B cell (primary cell): ENCODE measurements around the gene EXOSC2. TPM values are rescaled to one million over a fixed set of nuclear protein-coding genes. Genes with fewer than 3 reads are reported as not detected.

ENCODE experiments used
- ATAC-seq: fragments of 200-7000 bp; cut with Tn5 transposase; one replicate; pipeline ENCODE4 v1.10.0; 2021; ENCODE audit warnings: low read depth, mild to moderate bottlenecking, moderate number of reproducible peaks, moderate library complexity
- CTCF ChIA-PET: fragments of 350-600 bp; sonication (Branson Sonifier 250); formaldehyde crosslinking; loops from one replicate; lab custom pipeline; 2021; ENCODE audit warnings: antibody characterized with exemption, inconsistent platforms; lab: Charles Lee
- POLR2A ChIA-PET: fragments of 350-600 bp; sonication (Branson Sonifier 250); formaldehyde crosslinking; loops from one replicate; lab custom pipeline; 2021; ENCODE audit warnings: antibody characterized with exemption; lab: Charles Lee
- DNase-seq: peaks from one replicate; pipeline ENCODE4 v3.0.0; 2013
- H2AFZ ChIP-seq: 2 replicates; pipeline ENCODE4 v1.6.1; 2012; ENCODE audit warnings: mild to moderate bottlenecking, low read depth, low read length; ENCODE audit not compliant: insufficient read depth, poor library complexity, severe bottlenecking
- H3K27ac ChIP-seq, 2 donors: 1 replicate in 1 of 2; 2 replicates in 1 of 2; pipeline ENCODE4 v1.5.1; 2012 to 2013; ENCODE audit warnings: low read length in 2 of 2, mild to moderate bottlenecking in 2 of 2, moderate library complexity in 1 of 2
- H3K27me3 ChIP-seq, 4 experiments: fragments of 200-600 bp in 1 of 4; sonication (generic) in 1 of 4; replicated peaks in 1 of 4; 1 replicate in 2 of 4; 2 replicates in 2 of 4; pipeline versions ENCODE4 v1.6.1 to v1.7.0; 2013 to 2016; ENCODE audit warnings: low read length in 3 of 4, mild to moderate bottlenecking in 2 of 4, mixed read lengths in 1 of 4, moderate library complexity in 1 of 4; ENCODE audit not compliant: insufficient read depth in 4 of 4, control insufficient read depth in 3 of 4; ENCODE audit errors: control extremely low read depth in 1 of 4
- H3K36me3 ChIP-seq, 2 experiments: replicated peaks in 1 of 2; 1 replicate in 1 of 2; 2 replicates in 1 of 2; pipeline versions ENCODE4 v1.6.1 to v1.7.1; 2013; ENCODE audit warnings: low read length in 1 of 2; ENCODE audit not compliant: insufficient read depth in 2 of 2, control insufficient read depth in 1 of 2; ENCODE audit errors: control extremely low read depth in 1 of 2, extremely low read depth in 1 of 2
- H3K4me1 ChIP-seq, 2 donors: fragments of 200-600 bp in 1 of 2; sonication (generic) in 1 of 2; 1 replicate in 1 of 2; 2 replicates in 1 of 2; pipeline versions ENCODE4 v1.5.1 to v1.6.1; 2013 to 2017; ENCODE audit warnings: low read length in 2 of 2; ENCODE audit not compliant: control insufficient read depth in 2 of 2, insufficient read depth in 2 of 2
- H3K4me2 ChIP-seq: replicated peaks from 2 replicates; pipeline ENCODE3; 2012; ENCODE audit warnings: mild to moderate bottlenecking, low read depth, low read length; ENCODE audit not compliant: poor library complexity, severe bottlenecking
- H3K4me3 ChIP-seq, 5 experiments: fragments of 200-600 bp in 1 of 5; sonication (generic) in 1 of 5; 1 replicate in 3 of 5; 2 replicates in 2 of 5; pipeline versions ENCODE4 v1.5.1 to v1.7.0; 2011 to 2016; ENCODE audit warnings: low read length in 4 of 5, mild to moderate bottlenecking in 4 of 5, low read depth in 2 of 5, control low read depth in 1 of 5, moderate library complexity in 1 of 5; ENCODE audit not compliant: insufficient read depth in 1 of 5; ENCODE audit errors: control extremely low read depth in 1 of 5, extremely low read depth in 1 of 5
- H3K79me2 ChIP-seq: fragments of 200-600 bp; sonication (generic); one replicate; pipeline ENCODE4 v1.6.0; 2016; ENCODE audit warnings: low read length; ENCODE audit not compliant: control insufficient read depth, insufficient read depth
- H3K9ac ChIP-seq: fragments of 200-600 bp; sonication (generic); 2 replicates; pipeline ENCODE4 v1.6.1; 2017; ENCODE audit warnings: mild to moderate bottlenecking, low read length, moderate library complexity
- H3K9me3 ChIP-seq, 3 donors: one replicate each; pipeline versions ENCODE4 v1.6.1 to v1.7.1; 2013; ENCODE audit warnings: low read length in 2 of 3; ENCODE audit not compliant: control insufficient read depth in 2 of 3, insufficient read depth in 1 of 3; ENCODE audit errors: control extremely low read depth in 1 of 3
- H4K20me1 ChIP-seq: 2 replicates; pipeline ENCODE4 v1.6.0; 2012; ENCODE audit warnings: mild to moderate bottlenecking, low read length; ENCODE audit not compliant: insufficient read depth, control insufficient read depth, poor library complexity, severe bottlenecking
- H3K27ac Mint-ChIP-seq: one replicate; pipeline ENCODE4 v1.8.0; 2021; ENCODE audit warnings: mixed read lengths
- H3K27me3 Mint-ChIP-seq: one replicate; pipeline ENCODE4 v1.8.0; 2021; ENCODE audit warnings: mixed read lengths
- H3K4me1 Mint-ChIP-seq: one replicate; pipeline ENCODE4 v1.8.0; 2021; ENCODE audit warnings: mixed read lengths
- H3K4me3 Mint-ChIP-seq: one replicate; pipeline ENCODE4 v1.8.0; 2021; ENCODE audit warnings: mixed read lengths
- H3K9me3 Mint-ChIP-seq: one replicate; pipeline ENCODE4 v1.8.0; 2022; ENCODE audit warnings: mixed read lengths; ENCODE audit not compliant: insufficient read depth
- EZH2 ChIP-seq: IDR thresholded peaks from 2 replicates; pipeline ENCODE4 v1.6.1; 2012; ENCODE audit warnings: borderline replicate concordance, low read depth, mild to moderate bottlenecking, moderate library complexity, low read length; ENCODE audit not compliant: insufficient read depth, poor library complexity, severe bottlenecking
- WGBS: methylation state at CpG from one replicate; pipeline ENCODE4 v1.1.5; 2013; ENCODE audit warnings: missing lambda C conversion rate; ENCODE audit not compliant: insufficient coverage; 5-methylcytosine and 5-hydroxymethylcytosine counted together
- intact Hi-C: fragments of 100-400 bp; cut with micrococcal nuclease; formaldehyde crosslinking; loops from one replicate; pipeline ENCODE4 v1.10.0; 2022
- polyA plus RNA-seq: library from polyadenylated mRNA; depleted of rRNA; stranded (reverse); fragments of >200 nt; gene quantifications from 2 replicates; pipeline ENCODE4 v1.2.3, GENCODE V29; 2012
- total RNA-seq, 2 donors: library from RNA; stranded (reverse); fragments of 120-200 nt in 1 of 2; gene quantifications; 1 replicate in 1 of 2; 2 replicates in 1 of 2; pipeline versions ENCODE4 v1.2.3 to v1.2.4, GENCODE V29; 2013 to 2022
- TF ChIP-seq, protein P1 (sequence below): fragments of 200-600 bp; IDR thresholded peaks from one replicate; pipeline ENCODE4 v1.8.0; 2022; ENCODE audit warnings: antibody characterized with exemption, mild to moderate bottlenecking

EXOSC2 gene
- total and polyA plus RNA-seq, 2 donors (not counting 1 experiment from before 2014, with no cell fraction given) = 31.5 to 53.3 TPM

DNA sequence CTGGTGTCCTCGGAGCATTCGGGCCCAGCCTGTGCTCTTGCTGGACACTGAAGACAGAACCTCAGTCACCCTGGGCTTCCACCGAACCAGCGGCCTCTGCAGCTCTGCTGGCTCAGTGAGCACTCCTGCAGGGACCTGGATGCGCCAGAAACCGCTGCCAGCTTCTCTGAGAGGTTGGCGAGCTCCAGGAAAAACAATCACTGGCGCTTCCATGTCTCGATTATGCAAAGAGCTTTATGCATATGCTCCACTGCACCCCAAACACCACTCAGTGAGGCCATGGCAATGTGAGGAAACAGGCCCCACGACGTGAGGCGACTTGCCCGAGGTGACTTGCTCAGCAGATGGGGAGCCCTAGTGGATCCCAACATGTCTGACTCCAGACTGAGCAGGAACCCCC lies 18.2 kb upstream of the EXOSC2 start:
- peaks cover 0 to 3% (median 0%) of the 10 kb centered on the region in 4 experiments for H3K27me3 ChIP-seq
- ChIA-PET CTCF (interaction anchor here (1.2 kb wide), 1 partner anchor 10 kb away, joined by 3 read pairs; no protein-coding TSS in a partner anchor), POLR2A (no interaction called here)
- TF ChIP-seq, protein P1, sequence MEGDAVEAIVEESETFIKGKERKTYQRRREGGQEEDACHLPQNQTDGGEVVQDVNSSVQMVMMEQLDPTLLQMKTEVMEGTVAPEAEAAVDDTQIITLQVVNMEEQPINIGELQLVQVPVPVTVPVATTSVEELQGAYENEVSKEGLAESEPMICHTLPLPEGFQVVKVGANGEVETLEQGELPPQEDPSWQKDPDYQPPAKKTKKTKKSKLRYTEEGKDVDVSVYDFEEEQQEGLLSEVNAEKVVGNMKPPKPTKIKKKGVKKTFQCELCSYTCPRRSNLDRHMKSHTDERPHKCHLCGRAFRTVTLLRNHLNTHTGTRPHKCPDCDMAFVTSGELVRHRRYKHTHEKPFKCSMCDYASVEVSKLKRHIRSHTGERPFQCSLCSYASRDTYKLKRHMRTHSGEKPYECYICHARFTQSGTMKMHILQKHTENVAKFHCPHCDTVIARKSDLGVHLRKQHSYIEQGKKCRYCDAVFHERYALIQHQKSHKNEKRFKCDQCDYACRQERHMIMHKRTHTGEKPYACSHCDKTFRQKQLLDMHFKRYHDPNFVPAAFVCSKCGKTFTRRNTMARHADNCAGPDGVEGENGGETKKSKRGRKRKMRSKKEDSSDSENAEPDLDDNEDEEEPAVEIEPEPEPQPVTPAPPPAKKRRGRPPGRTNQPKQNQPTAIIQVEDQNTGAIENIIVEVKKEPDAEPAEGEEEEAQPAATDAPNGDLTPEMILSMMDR = no peak
- TF ChIP-seq EZH2 = no peak
- Mint-ChIP-seq H3K9me3 (no peaks in the 10 kb centered on the region), H3K4me1 (no peaks in the 10 kb centered on the region), H3K27me3 (peaks cover 7% of the 10 kb centered on the region), H3K4me3 (no peak overlapping the region), H3K27ac (no peak overlapping the region)
- no peak overlapping the region for H3K27ac ChIP-seq
- H3K79me2 ChIP-seq = no peaks in the 10 kb centered on the region
- no peaks in the 10 kb centered on the region for H3K4me1 ChIP-seq
- no peak overlapping the region for H3K4me2 ChIP-seq
- intact Hi-C loops = no loop called here
- H3K36me3 ChIP-seq = no peaks in the 10 kb centered on the region
- no peaks in the 10 kb centered on the region for H3K9me3 ChIP-seq
- 90% methylated on average over 13 of the region's 13 CpGs for WGBS
- no peak for DNase-seq
- H3K4me3 ChIP-seq = no peak overlapping the region
- no peak overlapping the region for H2AFZ ChIP-seq
- H3K9ac ChIP-seq = no peak overlapping the region
- no peak for ATAC-seq
- no peaks in the 10 kb centered on the region for H4K20me1 ChIP-seq

DNA sequence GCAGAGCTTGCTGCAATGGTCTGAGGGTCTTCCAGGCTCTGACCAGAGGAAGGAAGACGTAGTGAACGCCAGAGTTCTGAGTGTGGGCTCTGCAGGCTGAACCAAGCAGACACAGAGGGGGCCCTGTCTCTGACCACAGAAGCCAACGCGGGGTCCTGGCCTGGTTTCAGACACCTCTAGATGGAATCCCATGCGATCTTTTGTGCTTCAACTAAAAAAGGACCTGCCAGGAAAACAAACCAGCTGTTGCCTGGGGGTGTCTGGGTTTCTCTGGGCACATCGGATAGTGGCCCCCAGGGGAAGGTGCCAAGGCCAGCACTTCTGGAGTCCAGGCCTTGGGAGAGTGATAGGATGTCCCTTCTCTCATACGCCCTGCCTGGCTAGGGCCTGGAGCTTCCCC lies 16.3 kb upstream of the EXOSC2 start:
- Histone ChIP-seq H3K4me3 (no peak overlapping the region), H3K27me3 (peaks cover 0 to 16% (median 2%) of the 10 kb centered on the region in 4 experiments), H3K27ac (no peak overlapping the region), H4K20me1 (no peaks in the 10 kb centered on the region), H3K36me3 (no peaks in the 10 kb centered on the region), H3K9me3 (peaks cover 0 to under 1% (median 0%) of the 10 kb centered on the region in 3 donors), H2AFZ (no peak overlapping the region), H3K9ac (no peak overlapping the region), H3K79me2 (no peaks in the 10 kb centered on the region), H3K4me1 (peaks cover 10 to 11% of the 10 kb centered on the region in 2 donors), H3K4me2 (no peak overlapping the region)
- 69% methylated on average over 7 of the region's 7 CpGs for WGBS
- Mint-ChIP-seq H3K27ac (no peak overlapping the region), H3K9me3 (no peaks in the 10 kb centered on the region), H3K27me3 (no peaks in the 10 kb centered on the region), H3K4me3 (no peak overlapping the region), H3K4me1 (peaks cover 6% of the 10 kb centered on the region)
- ChIA-PET CTCF (no interaction called here), POLR2A (no interaction called here)
- no peak for ATAC-seq
- TF ChIP-seq, protein P1 = no peak
- no peak for TF ChIP-seq EZH2
- DNase-seq = no peak
- intact Hi-C loops = no loop called here
